Measurements from ENCODE around the gene PRICKLE2. TPM values are rescaled to one million over a fixed set of nuclear protein-coding genes. Genes with fewer than 3 reads are reported as not detected.

The PRICKLE2 gene
- total RNA-seq, 1 donor from 2014 or later = 24.7 TPM

- no peak for DNase-seq (ENCODE audit: extremely low spot score, unreplicated experiment)
- no peaks in the 10 kb centered on the region for H3K36me3 Mint-ChIP-seq (ENCODE audit: unreplicated experiment)
- H3K9me3 Mint-ChIP-seq (ENCODE audit: unreplicated experiment) = peaks cover 6% of the 10 kb centered on the region
- no peak for TF ChIP-seq CTCF (IDR thresholded peaks at IDR 0.05)
- H3K4me3 Mint-ChIP-seq (ENCODE audit: unreplicated experiment) = no peak overlapping the region
- no peaks in the 10 kb centered on the region for H3K4me1 Mint-ChIP-seq (ENCODE audit: unreplicated experiment)
- H3K27ac Mint-ChIP-seq (ENCODE audit: unreplicated experiment) = no peak overlapping the region
- peaks cover 5% of the 10 kb centered on the region for H3K27me3 Mint-ChIP-seq (ENCODE audit: unreplicated experiment)
Observed at GRCh38 chr3:64079369-64080150, 145.7 kb downstream of the PRICKLE2 start.

- Mint-ChIP-seq H3K36me3 (ENCODE audit: unreplicated experiment) (no peaks in the 10 kb centered on the region), H3K27ac (ENCODE audit: unreplicated experiment) (no peak overlapping the region), H3K27me3 (ENCODE audit: unreplicated experiment) (peaks cover 5% of the 10 kb centered on the region), H3K9me3 (ENCODE audit: unreplicated experiment) (peaks cover 3% of the 10 kb centered on the region), H3K4me1 (ENCODE audit: unreplicated experiment) (no peaks in the 10 kb centered on the region), H3K4me3 (ENCODE audit: unreplicated experiment) (no peak overlapping the region)
- TF ChIP-seq CTCF (IDR thresholded peaks at IDR 0.05) = no peak
- DNase-seq (ENCODE audit: extremely low spot score, unreplicated experiment) = no peak
Observed at GRCh38 chr3:64078966-64079365, 146.3 kb downstream of the PRICKLE2 start.

- Mint-ChIP-seq H3K27ac (ENCODE audit: unreplicated experiment) (no peak overlapping the region), H3K27me3 (ENCODE audit: unreplicated experiment) (peaks cover 5% of the 10 kb centered on the region), H3K4me3 (ENCODE audit: unreplicated experiment) (no peak overlapping the region), H3K4me1 (ENCODE audit: unreplicated experiment) (peaks cover 18% of the 10 kb centered on the region), H3K9me3 (ENCODE audit: unreplicated experiment) (no peaks in the 10 kb centered on the region), H3K36me3 (ENCODE audit: unreplicated experiment) (no peaks in the 10 kb centered on the region)
- no peak for DNase-seq (ENCODE audit: extremely low spot score, unreplicated experiment)
- no peak for TF ChIP-seq CTCF (IDR thresholded peaks at IDR 0.05)
Observed at GRCh38 chr3:64074895-64075679, 150.2 kb downstream of the PRICKLE2 start.

- TF ChIP-seq CTCF (IDR thresholded peaks at IDR 0.05) = no peak
- H3K9me3 Mint-ChIP-seq (ENCODE audit: unreplicated experiment) = peaks cover 4% of the 10 kb centered on the region
- no peak overlapping the region for H3K4me3 Mint-ChIP-seq (ENCODE audit: unreplicated experiment)
- peaks cover 18% of the 10 kb centered on the region for H3K4me1 Mint-ChIP-seq (ENCODE audit: unreplicated experiment)
- H3K36me3 Mint-ChIP-seq (ENCODE audit: unreplicated experiment) = no peaks in the 10 kb centered on the region
- no peak for DNase-seq (ENCODE audit: extremely low spot score, unreplicated experiment)
- H3K27ac Mint-ChIP-seq (ENCODE audit: unreplicated experiment) = no peak overlapping the region
- H3K27me3 Mint-ChIP-seq (ENCODE audit: unreplicated experiment) = peaks cover 5% of the 10 kb centered on the region
Observed at GRCh38 chr3:64074060-64074459, 151.2 kb downstream of the PRICKLE2 start.

GRCh38 chr3:64073158-64073761, 152.0 kb downstream of the PRICKLE2 start:
- DNase-seq (ENCODE audit: extremely low spot score, unreplicated experiment) = no peak
- Mint-ChIP-seq H3K36me3 (ENCODE audit: unreplicated experiment) (no peaks in the 10 kb centered on the region), H3K9me3 (ENCODE audit: unreplicated experiment) (peaks cover 7% of the 10 kb centered on the region), H3K27ac (ENCODE audit: unreplicated experiment) (no peak overlapping the region), H3K4me3 (ENCODE audit: unreplicated experiment) (no peak overlapping the region), H3K4me1 (ENCODE audit: unreplicated experiment) (peaks cover 18% of the 10 kb centered on the region), H3K27me3 (ENCODE audit: unreplicated experiment) (peaks cover 5% of the 10 kb centered on the region)
- peak; percentile 8 for TF ChIP-seq CTCF (IDR thresholded peaks at IDR 0.05)
